Measurements from ENCODE around the gene MRPL24. TPM values are rescaled to one million over a fixed set of nuclear protein-coding genes. Genes with fewer than 3 reads are reported as not detected.
A peak's percentile ranks its signal among the peaks of the same experiment; 100 is the strongest.

MRPL24 gene
- total and polyA plus RNA-seq, 2 of the 8 experiments (the other 6 are each of a cell fraction or from before 2014, with no cell fraction given): 29.7 to 35.2 TPM

DNA sequence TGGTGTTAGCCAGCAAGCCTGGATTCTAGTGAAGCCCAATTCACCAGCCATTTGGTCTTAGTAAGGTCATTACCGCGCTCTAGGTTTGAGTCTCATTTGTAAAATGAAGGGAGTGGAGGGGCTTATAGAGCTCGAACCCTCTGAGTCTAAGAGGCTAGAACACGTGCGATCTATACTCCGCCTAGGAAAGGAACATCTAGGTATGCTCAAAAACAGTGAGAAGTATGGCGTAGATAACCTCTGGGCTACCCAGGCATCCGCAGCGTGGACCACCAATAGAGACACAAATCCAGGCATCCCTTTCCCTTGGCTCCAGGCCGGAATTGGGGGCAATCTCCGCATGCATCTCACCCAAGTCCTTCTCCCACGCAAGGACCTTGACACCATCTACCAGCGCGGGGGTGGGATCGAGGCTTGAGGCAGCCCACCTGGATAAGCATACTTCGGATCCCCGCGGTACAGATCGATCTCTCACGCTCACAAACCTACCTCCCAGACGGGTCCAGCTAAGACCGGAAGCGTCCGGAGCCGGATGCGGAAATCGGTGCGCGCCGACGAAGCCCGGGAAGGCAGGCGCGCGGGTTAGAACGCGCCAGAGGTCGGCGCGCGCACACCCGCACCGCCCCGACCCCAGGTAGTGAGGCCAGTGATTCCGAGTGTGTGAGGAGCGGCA is 12.8 kb downstream of the MRPL24 start, which contains the start of gene METTL25B (continued):
- TF ChIP-seq TCF12 (IDR thresholded peaks at IDR 0.05; ENCODE audit: low read depth, low read length) (no peak), RBBP5 (IDR thresholded peaks at IDR 0.05; ENCODE audit: borderline replicate concordance, low read depth, low read length) (no peak), TAF7 (optimal IDR thresholded peaks at IDR 0.05; ENCODE audit: borderline replicate concordance, low read depth, low read length) (peak; percentile 67), SIN3A (conservative IDR thresholded peaks at IDR 0.05 in 1 of 2, IDR thresholded peaks at IDR 0.05 in 1 of 2; ENCODE audit: low read depth in 1 of 2, low read length in 2 of 2) (0 out of 4 replicates have a peak, but pooled peaks of 1 of the 2 experiments have one; percentile 30), POU5F1 (IDR thresholded peaks at IDR 0.05; ENCODE audit: low read depth, low read length) (no peak), KDM5A (IDR thresholded peaks at IDR 0.05; ENCODE audit: low read length) (peak; percentile 46), CREB1 (IDR thresholded peaks at IDR 0.05) (peak; percentile 84)

All from H1 (cell line).